Common myeloid progenitor, CD34-positive (primary cell): ENCODE results near the gene SCRN1.

Source experiments
- CTCF ChIA-PET: fragments of 350-600 bp; sonication (Branson Sonifier 250); formaldehyde crosslinking; loops from one replicate; lab custom pipeline; 2021; ENCODE audit warnings: antibody characterized with exemption; lab: Charles Lee
- POLR2A ChIA-PET: fragments of 350-600 bp; sonication (Branson Sonifier 250); formaldehyde crosslinking; loops from one replicate; lab custom pipeline; 2021; ENCODE audit warnings: antibody characterized with exemption; lab: Charles Lee
- DNase-seq, 3 donors: peaks; one replicate each; pipeline versions ENCODE4 v3.0.0 to v3.0.0-alpha.2; 2013
- H3K27ac ChIP-seq, 2 experiments: 1 replicate in 1 of 2; 2 replicates in 1 of 2; pipeline ENCODE4 v1.7.0; 2013; ENCODE audit warnings: inconsistent platforms in 2 of 2, low read length in 2 of 2, mild to moderate bottlenecking in 2 of 2, low read depth in 1 of 2, moderate library complexity in 1 of 2; ENCODE audit not compliant: severe bottlenecking in 2 of 2, insufficient read depth in 1 of 2, poor library complexity in 1 of 2
- H3K27me3 ChIP-seq, 5 experiments: replicated peaks in 2 of 5; 1 replicate in 3 of 5; 2 replicates in 2 of 5; pipeline versions ENCODE4 v1.6.1 to v1.7.0; 2013; ENCODE audit warnings: low read length in 4 of 5, mild to moderate bottlenecking in 2 of 5, moderate library complexity in 2 of 5, inconsistent platforms in 1 of 5; ENCODE audit not compliant: insufficient read depth in 5 of 5, control insufficient read depth in 4 of 5
- H3K36me3 ChIP-seq, 4 experiments: 1 replicate in 2 of 4; 2 replicates in 2 of 4; pipeline versions ENCODE4 v1.6.1 to v1.7.0; 2013; ENCODE audit warnings: low read length in 3 of 4, control low read depth in 1 of 4, mild to moderate bottlenecking in 1 of 4; ENCODE audit not compliant: control insufficient read depth in 4 of 4, insufficient read depth in 4 of 4
- H3K4me1 ChIP-seq, 4 experiments: 1 replicate in 3 of 4; 2 replicates in 1 of 4; pipeline versions ENCODE4 v1.6.1 to v1.7.1; 2013; ENCODE audit warnings: low read length in 3 of 4, mild to moderate bottlenecking in 3 of 4, control low read depth in 1 of 4, inconsistent platforms in 1 of 4, moderate library complexity in 1 of 4; ENCODE audit not compliant: control insufficient read depth in 4 of 4, insufficient read depth in 4 of 4; ENCODE audit errors: control extremely low read depth in 1 of 4
- H3K4me3 ChIP-seq, 7 experiments: 1 replicate in 4 of 7; 2 replicates in 3 of 7; pipeline versions ENCODE4 v1.5.1 to v1.7.0; 2013; ENCODE audit warnings: mild to moderate bottlenecking in 7 of 7, low read length in 6 of 7, moderate library complexity in 6 of 7, inconsistent platforms in 2 of 7, low read depth in 2 of 7, control low read depth in 1 of 7; ENCODE audit not compliant: insufficient read depth in 4 of 7, control insufficient read depth in 1 of 7; ENCODE audit errors: extremely low read depth in 1 of 7
- H3K9me3 ChIP-seq, 5 experiments: 1 replicate in 4 of 5; 2 replicates in 1 of 5; pipeline versions ENCODE4 v1.6.1 to v1.7.1; 2013; ENCODE audit warnings: low read length in 4 of 5, mild to moderate bottlenecking in 2 of 5, inconsistent platforms in 1 of 5, low read depth in 1 of 5, moderate library complexity in 1 of 5; ENCODE audit not compliant: control insufficient read depth in 4 of 5, insufficient read depth in 2 of 5; ENCODE audit errors: control extremely low read depth in 1 of 5
- WGBS: methylation state at CpG from one replicate; pipeline ENCODE4 v1.1.5; 2013; ENCODE audit not compliant: insufficient coverage; 5-methylcytosine and 5-hydroxymethylcytosine counted together

Gene SCRN1

DNA sequence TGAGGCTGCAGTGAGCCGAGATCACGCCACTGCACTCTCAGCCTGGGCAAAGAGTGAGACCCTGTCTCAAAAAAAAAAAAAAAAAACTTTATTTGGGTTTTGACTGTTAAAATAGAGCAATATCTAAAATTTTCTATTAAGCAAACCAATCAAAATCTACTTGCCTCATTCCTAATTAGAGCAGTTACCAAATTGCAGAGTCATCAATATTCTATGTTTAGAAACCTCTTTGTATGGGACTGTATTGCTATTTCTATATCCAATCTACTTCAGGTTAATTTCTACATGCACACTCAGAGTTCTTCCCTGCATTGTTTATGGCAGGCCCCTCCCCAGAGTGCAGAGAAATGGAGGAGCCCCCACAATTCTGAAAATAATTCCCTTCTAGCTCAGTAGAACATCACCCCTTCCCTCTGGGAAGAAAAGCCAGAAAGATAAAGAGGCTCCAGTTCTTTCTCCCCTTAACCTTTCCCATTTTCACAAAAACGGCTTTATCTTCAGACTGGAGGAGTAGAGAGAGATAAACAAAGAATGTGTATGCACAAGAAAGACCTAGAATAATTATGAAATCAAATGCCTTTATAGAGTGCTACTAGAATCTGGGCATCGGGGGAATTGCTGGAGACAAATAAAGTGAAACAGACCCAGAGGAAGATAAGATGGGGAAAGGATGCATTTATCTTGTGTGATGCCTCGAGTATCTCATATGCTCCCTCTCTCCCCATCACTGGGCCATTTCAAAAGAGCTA, 17.9 kb downstream of the SCRN1 start:
- H3K4me1 ChIP-seq, result peaks cover 0 to 14% (median 6%) of the 10 kb centered on the region in 4 experiments
- no peak overlapping the region for H3K4me3 ChIP-seq
- ChIA-PET CTCF (interaction anchor here (1.5 kb wide), 1 partner anchor 12 kb away, joined by 7 read pairs; no protein-coding TSS in a partner anchor), POLR2A (no interaction called here)
- DNase-seq, result no peak
- peaks cover 0 to 8% (median 2%) of the 10 kb centered on the region in 5 experiments for H3K9me3 ChIP-seq
- peaks cover 8 to 34% (median 15%) of the 10 kb centered on the region in 4 experiments for H3K36me3 ChIP-seq
- WGBS, result 100% methylated on average over 2 of the region's 5 CpGs
- H3K27me3 ChIP-seq, result no peaks in the 10 kb centered on the region
- no peak overlapping the region for H3K27ac ChIP-seq

- 83% methylated on average over 1 of the region's 1 CpG for WGBS
- H3K36me3 ChIP-seq, result peaks cover 15 to 48% (median 23%) of the 10 kb centered on the region in 4 experiments
- POLR2A ChIA-PET, result no interaction called here
- H3K27me3 ChIP-seq, result no peaks in the 10 kb centered on the region
- CTCF ChIA-PET, result interaction anchor here (1.4 kb wide), 1 partner anchor 11 kb away, joined by 3 read pairs; no protein-coding TSS in a partner anchor
- no peak for DNase-seq
- peaks cover 0 to 5% (median under 1%) of the 10 kb centered on the region in 4 experiments for H3K4me1 ChIP-seq
- peaks cover 0 to 8% (median 2%) of the 10 kb centered on the region in 5 experiments for H3K9me3 ChIP-seq
- no peak overlapping the region for H3K4me3 ChIP-seq
- no peak overlapping the region for H3K27ac ChIP-seq
These were observed 19.4 kb downstream of the SCRN1 start for GRCh38 chr7:29970158-29970557.

DNA sequence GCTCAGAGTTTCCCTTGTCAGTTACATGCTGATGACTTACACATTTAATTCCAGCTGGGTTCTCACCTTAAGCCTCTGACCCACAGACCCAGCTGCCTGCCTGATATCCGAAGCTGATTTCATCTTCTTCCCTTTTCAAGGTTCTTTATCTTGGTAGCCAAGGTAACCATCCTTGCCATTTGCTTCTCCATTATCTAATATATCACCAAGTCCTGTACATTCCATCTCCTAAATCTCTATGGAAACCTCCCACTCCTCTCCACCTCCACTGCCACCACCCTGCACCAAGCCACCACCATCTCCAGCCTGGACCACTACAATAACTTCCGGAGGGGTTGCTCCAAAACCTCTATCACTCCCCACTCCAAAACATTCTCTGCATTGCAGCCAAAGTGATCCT, 19.9 kb downstream of the SCRN1 start:
- no peak overlapping the region for H3K27ac ChIP-seq
- H3K9me3 ChIP-seq, result peaks cover 0 to 8% (median 2%) of the 10 kb centered on the region in 5 experiments
- peaks cover 15 to 52% (median 23%) of the 10 kb centered on the region in 4 experiments for H3K36me3 ChIP-seq
- POLR2A ChIA-PET, result no interaction called here
- H3K27me3 ChIP-seq, result no peaks in the 10 kb centered on the region
- 70% methylated on average over 2 of the region's 2 CpGs for WGBS
- peaks cover 0 to 5% (median 0%) of the 10 kb centered on the region in 4 experiments for H3K4me1 ChIP-seq
- no peak for DNase-seq
- H3K4me3 ChIP-seq, result no peak overlapping the region
- CTCF ChIA-PET, result interaction anchor here (1.4 kb wide), 1 partner anchor 11 kb away, joined by 3 read pairs; no protein-coding TSS in a partner anchor

- Histone ChIP-seq H3K27me3 (no peaks in the 10 kb centered on the region), H3K36me3 (peaks cover 15 to 52% (median 25%) of the 10 kb centered on the region in 4 experiments), H3K9me3 (peaks cover 0 to 8% (median 2%) of the 10 kb centered on the region in 5 experiments), H3K27ac (no peak overlapping the region), H3K4me1 (peaks cover 0 to 5% (median 0%) of the 10 kb centered on the region in 4 experiments), H3K4me3 (no peak overlapping the region)
- ChIA-PET POLR2A (no interaction called here), CTCF (interaction anchor here (1.1 to 2.7 kb wide), 3 partner anchors 8 to 17 kb away, joined by 3 to 8 read pairs (median 3); no protein-coding TSS in a partner anchor)
- WGBS, result 98% methylated on average over 8 of the region's 12 CpGs
- DNase-seq, result no peak
These were observed 20.8 kb downstream of the SCRN1 start for GRCh38 chr7:29968683-29969395.

GRCh38 chr7:29965030-29965429, 24.6 kb downstream of the SCRN1 start:
- POLR2A ChIA-PET, result no interaction called here
- H3K9me3 ChIP-seq, result peaks cover 0 to 8% (median 2%) of the 10 kb centered on the region in 5 experiments
- H3K4me1 ChIP-seq, result peaks cover 0 to 5% (median 0%) of the 10 kb centered on the region in 4 experiments
- H3K36me3 ChIP-seq, result peaks cover 15 to 53% (median 31%) of the 10 kb centered on the region in 4 experiments
- H3K27ac ChIP-seq, result no peak overlapping the region
- CTCF ChIA-PET, result interaction anchor here (1.0 to 1.1 kb wide), 2 partner anchors 13 to 97 kb away, joined by 3 read pairs; no protein-coding TSS in a partner anchor
- H3K27me3 ChIP-seq, result no peaks in the 10 kb centered on the region
- WGBS, result 100% methylated on average over 3 of the region's 3 CpGs
- no peak overlapping the region for H3K4me3 ChIP-seq
- DNase-seq, result no peak

DNA sequence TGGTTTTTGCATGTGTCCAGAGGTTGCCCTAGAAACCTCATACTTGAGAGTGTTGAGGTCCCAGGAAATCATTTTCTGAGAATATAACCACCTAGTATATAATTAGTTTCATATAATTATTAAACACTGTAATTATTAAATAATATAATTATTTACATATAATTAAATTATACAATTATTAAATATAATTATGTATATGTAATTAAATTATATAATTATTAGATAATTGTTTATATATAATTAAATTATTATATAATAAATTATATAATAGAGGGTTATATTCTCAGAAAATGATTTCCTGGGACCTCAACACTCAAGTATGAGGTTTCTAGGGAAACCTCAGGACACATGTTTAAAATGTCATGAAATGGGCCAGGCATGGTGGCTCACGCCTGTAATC, 27.6 kb downstream of the SCRN1 start:
- 100% methylated on average over 1 of the region's 1 CpG for WGBS
- Histone ChIP-seq H3K36me3 (peaks cover 8 to 37% (median 20%) of the 10 kb centered on the region in 4 experiments), H3K4me1 (peaks cover 0 to 4% (median 3%) of the 10 kb centered on the region in 4 experiments), H3K27me3 (no peaks in the 10 kb centered on the region), H3K27ac (no peak overlapping the region), H3K9me3 (no peaks in the 10 kb centered on the region), H3K4me3 (no peak overlapping the region)
- no peak for DNase-seq
- CTCF ChIA-PET, result no interaction called here
- POLR2A ChIA-PET, result no interaction called here
